CD4-positive, CD25-positive, alpha-beta regulatory T cell (primary cell): Measurements from ENCODE around the gene ACKR2. TPM values are rescaled to one million over a fixed set of nuclear protein-coding genes. Genes with fewer than 3 reads are reported as not detected.
"Not testable (repeated sequence)": the region's sequence is repeated elsewhere in the genome, so short reads cannot be mapped to it uniquely, and the experiment has no call there.

Experiments
- ATAC-seq, 2 donors: fragments of 150-1000 bp; cut with Tn5 transposase; one replicate each; pipeline ENCODE4 v1.10.0; 2021; ENCODE audit warnings: low read depth in 2 of 2, moderate number of reproducible peaks in 2 of 2, moderate library complexity in 1 of 2
- DNase-seq, 3 donors: peaks; one replicate each; pipeline versions ENCODE4 v3.0.0 to v3.0.0-alpha.2; 2012 to 2022; ENCODE audit warnings: mixed read lengths in 1 of 3
- H3K27ac ChIP-seq: one replicate; pipeline ENCODE4 v1.7.0; 2013; ENCODE audit warnings: mild to moderate bottlenecking, low read length; ENCODE audit not compliant: insufficient read depth, poor library complexity, severe bottlenecking
- H3K27me3 ChIP-seq: one replicate; pipeline ENCODE4 v1.7.0; 2013; ENCODE audit warnings: low read length; ENCODE audit not compliant: control insufficient read depth, insufficient read depth
- H3K36me3 ChIP-seq: one replicate; pipeline ENCODE4 v1.7.0; 2013; ENCODE audit warnings: mild to moderate bottlenecking, low read length, moderate library complexity; ENCODE audit not compliant: control insufficient read depth, insufficient read depth
- H3K4me1 ChIP-seq: 2 replicates; pipeline ENCODE4 v1.7.0; 2013; ENCODE audit warnings: mild to moderate bottlenecking, low read length; ENCODE audit not compliant: insufficient read depth, control insufficient read depth, poor library complexity, severe bottlenecking
- H3K4me3 ChIP-seq: one replicate; pipeline ENCODE4 v1.7.0; 2013; ENCODE audit warnings: low read depth, mild to moderate bottlenecking, low read length, moderate library complexity
- H3K9me3 ChIP-seq, 2 experiments: 1 replicate in 1 of 2; 2 replicates in 1 of 2; pipeline ENCODE4 v1.7.0; 2013; ENCODE audit warnings: low read length in 2 of 2, mild to moderate bottlenecking in 1 of 2, moderate library complexity in 1 of 2; ENCODE audit not compliant: control insufficient read depth in 2 of 2
- H3K27ac Mint-ChIP-seq, 3 donors: one replicate each; pipeline ENCODE4 v1.8.0; 2020 to 2022; ENCODE audit warnings: mild to moderate bottlenecking in 3 of 3, mixed read lengths in 3 of 3, moderate library complexity in 2 of 3
- H3K27me3 Mint-ChIP-seq: one replicate; pipeline ENCODE4 v1.8.0; 2022; ENCODE audit warnings: mild to moderate bottlenecking, mixed read lengths
- H3K36me3 Mint-ChIP-seq: one replicate; pipeline ENCODE4 v1.8.0; 2020; ENCODE audit warnings: mixed read lengths
- H3K4me1 Mint-ChIP-seq, 4 donors: one replicate each; pipeline ENCODE4 v1.8.0; 2020 to 2022; ENCODE audit warnings: mixed read lengths in 4 of 4, mild to moderate bottlenecking in 1 of 4
- H3K4me3 Mint-ChIP-seq, 4 donors: one replicate each; pipeline ENCODE4 v1.8.0; 2020 to 2022; ENCODE audit warnings: mild to moderate bottlenecking in 4 of 4, mixed read lengths in 4 of 4, moderate library complexity in 3 of 4
- H3K9me3 Mint-ChIP-seq, 7 donors: one replicate each; pipeline ENCODE4 v1.8.0; 2020 to 2022; ENCODE audit warnings: mixed read lengths in 7 of 7, mild to moderate bottlenecking in 3 of 7, moderate library complexity in 2 of 7
- polyA plus RNA-seq, 4 donors: library from polyadenylated mRNA; unstranded; fragments of 300-500 nt; fragmentation: Illumina TruSeq; gene quantifications; one replicate each; pipeline ENCODE4 v1.2.3, GENCODE V29; 2021
- total RNA-seq: library from RNA; stranded (reverse); gene quantifications from one replicate; pipeline ENCODE4 v1.2.3, GENCODE V29; 2022

Gene ACKR2
- total and polyA plus RNA-seq, 5 donors from 2014 or later = 0.29 to 0.35 TPM; not detected in 3

GRCh38 chr3:42802876-42803413 lies 6.3 kb upstream of the ACKR2 start:
- H3K27ac ChIP-seq = no peak overlapping the region

GRCh38 chr3:42803414-42804105 lies 5.7 kb upstream of the ACKR2 start:
- H3K27me3 Mint-ChIP-seq = peaks cover 28% of the 10 kb centered on the region
- H3K36me3 ChIP-seq = no peaks in the 10 kb centered on the region

More at GRCh38 chr3:42802876-42803413, 6.3 kb upstream of the ACKR2 start:
- ATAC-seq = no peak
- Mint-ChIP-seq H3K36me3 (peaks cover 2% of the 10 kb centered on the region), H3K4me1 (peaks cover 25 to 57% (median 40%) of the 10 kb centered on the region in 4 donors), H3K4me3 (peak overlapping the region; percentile 97 to 99 (median 98)), H3K9me3 (peaks cover 0 to 2% (median 0%) of the 10 kb centered on the region in 7 donors), H3K27ac (peak overlapping the region; percentile 28 to 96 (median 75)), H3K27me3 (peaks cover 28% of the 10 kb centered on the region)
- Histone ChIP-seq H3K4me1 (peaks cover 20% of the 10 kb centered on the region), H3K4me3 (peak overlapping the region; percentile 84), H3K27me3 (peaks cover 5% of the 10 kb centered on the region), H3K9me3 (no peaks in the 10 kb centered on the region), H3K36me3 (no peaks in the 10 kb centered on the region)
- DNase-seq = no peak

GRCh38 chr3:42804106-42804830 lies 5.0 kb upstream of the ACKR2 start, which contains the start of gene HIGD1A:
HIGD1A (minus strand) TSS chr3:42804490; CDS start chr3:42794253, 10,237 bp downstream.
- ATAC-seq (peak; percentile 100), DNase-seq (peak; percentile 90 to 97 (median 90))
- Mint-ChIP-seq H3K36me3 (peaks cover 2% of the 10 kb centered on the region), H3K27me3 (peaks cover 32% of the 10 kb centered on the region), H3K4me3 (peak within 1 kb of the TSS; percentile 97 to 99 (median 98)), H3K4me1 (peaks cover 25 to 56% (median 40%) of the 10 kb centered on the region in 4 donors), H3K9me3 (peaks cover 0 to 2% (median 0%) of the 10 kb centered on the region in 7 donors), H3K27ac (peak within 1 kb of the TSS; percentile 86 to 96 (median 96))
- peaks cover 11% of the 10 kb centered on the region for H3K27me3 ChIP-seq
- peak within 1 kb of the TSS; percentile 84 for H3K4me3 ChIP-seq
- peak within 1 kb of the TSS; percentile 80 for H3K27ac ChIP-seq
- no peaks in the 10 kb centered on the region for H3K36me3 ChIP-seq
- H3K9me3 ChIP-seq = no peaks in the 10 kb centered on the region
- peaks cover 20% of the 10 kb centered on the region for H3K4me1 ChIP-seq

More at GRCh38 chr3:42803414-42804105, 5.7 kb upstream of the ACKR2 start:
- ATAC-seq (peak in 1 of 2 donors; percentile 3), DNase-seq (peak in 2 of 3 donors; percentile 3 to 49)
- Mint-ChIP-seq H3K4me3 (peak overlapping the region; percentile 97 to 99 (median 98)), H3K27ac (peak overlapping the region; percentile 86 to 96 (median 96)), H3K4me1 (peaks cover 25 to 57% (median 40%) of the 10 kb centered on the region in 4 donors), H3K36me3 (peaks cover 2% of the 10 kb centered on the region), H3K9me3 (peaks cover 0 to 2% (median 0%) of the 10 kb centered on the region in 7 donors)
- H3K9me3 ChIP-seq = no peaks in the 10 kb centered on the region
- H3K27me3 ChIP-seq = peaks cover 10% of the 10 kb centered on the region
- peaks cover 20% of the 10 kb centered on the region for H3K4me1 ChIP-seq
- H3K4me3 ChIP-seq = peak overlapping the region; percentile 84
- peak overlapping the region; percentile 80 for H3K27ac ChIP-seq

GRCh38 chr3:42804831-42805132 lies 4.5 kb upstream of the ACKR2 start:
- Mint-ChIP-seq H3K27ac (peak overlapping the region in 2 of 3 donors; percentile 96), H3K27me3 (peaks cover 33% of the 10 kb centered on the region), H3K4me3 (peak overlapping the region; percentile 97 to 99 (median 98)), H3K9me3 (peaks cover 0 to 2% (median 0%) of the 10 kb centered on the region in 7 donors), H3K36me3 (peaks cover 2% of the 10 kb centered on the region), H3K4me1 (peaks cover 22 to 50% (median 37%) of the 10 kb centered on the region in 4 donors)
- Histone ChIP-seq H3K9me3 (no peaks in the 10 kb centered on the region), H3K36me3 (no peaks in the 10 kb centered on the region), H3K27ac (peak overlapping the region; percentile 80), H3K27me3 (peaks cover 11% of the 10 kb centered on the region), H3K4me3 (peak overlapping the region; percentile 75), H3K4me1 (peaks cover 20% of the 10 kb centered on the region)
- ATAC-seq (no peak), DNase-seq (no peak)

- peaks cover 11% of the 10 kb centered on the region for H3K27me3 ChIP-seq
- Mint-ChIP-seq H3K27me3 (peaks cover 33% of the 10 kb centered on the region), H3K9me3 (peaks cover 0 to 2% (median 0%) of the 10 kb centered on the region in 7 donors), H3K27ac (peak overlapping the region in 2 of 3 donors; percentile 96), H3K4me1 (peaks cover 21 to 47% (median 35%) of the 10 kb centered on the region in 4 donors), H3K4me3 (peak overlapping the region; percentile 97 to 99 (median 98)), H3K36me3 (peaks cover 2% of the 10 kb centered on the region)
- DNase-seq (peak in 1 of 3 donors; percentile 7), ATAC-seq (no peak)
- H3K9me3 ChIP-seq = no peaks in the 10 kb centered on the region
- no peak overlapping the region for H3K27ac ChIP-seq
- H3K36me3 ChIP-seq = no peaks in the 10 kb centered on the region
- H3K4me1 ChIP-seq = peaks cover 20% of the 10 kb centered on the region
- H3K4me3 ChIP-seq = peak overlapping the region; percentile 75
Observed at GRCh38 chr3:42805141-42805821, 4.0 kb upstream of the ACKR2 start.

GRCh38 chr3:42807929-42808328 lies 1.3 kb upstream of the ACKR2 start:
- H3K27ac Mint-ChIP-seq = no peak overlapping the region

GRCh38 chr3:42810706-42811105 lies 1.5 kb downstream of the ACKR2 start:
- not testable (repeated sequence) for H3K4me1 ChIP-seq, H3K36me3 Mint-ChIP-seq, H3K36me3 ChIP-seq, H3K9me3 Mint-ChIP-seq, H3K4me1 Mint-ChIP-seq, DNase-seq, H3K4me3 ChIP-seq, H3K4me3 Mint-ChIP-seq, H3K9me3 ChIP-seq, ATAC-seq, H3K27ac ChIP-seq
- peaks cover 28% of the 10 kb centered on the region for H3K27me3 Mint-ChIP-seq
- H3K27me3 ChIP-seq = peaks cover 11% of the 10 kb centered on the region
- H3K27ac Mint-ChIP-seq = peak overlapping the region in 1 of 3 donors; percentile 20

More at GRCh38 chr3:42807929-42808328, 1.3 kb upstream of the ACKR2 start:
- peaks cover 18% of the 10 kb centered on the region for H3K4me1 ChIP-seq
- Mint-ChIP-seq H3K4me1 (peaks cover 2 to 25% (median 14%) of the 10 kb centered on the region in 4 donors), H3K27me3 (peaks cover 33% of the 10 kb centered on the region), H3K36me3 (peaks cover 2% of the 10 kb centered on the region), H3K4me3 (peak overlapping the region in 1 of 4 donors; percentile 59), H3K9me3 (peaks cover 0 to 4% (median 0%) of the 10 kb centered on the region in 7 donors)
- ATAC-seq (no peak), DNase-seq (no peak)
- H3K36me3 ChIP-seq = no peaks in the 10 kb centered on the region
- no peak overlapping the region for H3K4me3 ChIP-seq
- no peaks in the 10 kb centered on the region for H3K9me3 ChIP-seq
- H3K27ac ChIP-seq = no peak overlapping the region
- peaks cover 11% of the 10 kb centered on the region for H3K27me3 ChIP-seq
